HG03103 (cell line): ENCODE measurements around the gene CD99L2.

ENCODE experiments used
- ATAC-seq: cut with Tn5 transposase; IDR thresholded peaks from one replicate; pipeline ENCODE4 v1.9.1; 2021; ENCODE audit warnings: low read depth; ENCODE audit not compliant: unreplicated experiment

CD99L2 gene

DNA sequence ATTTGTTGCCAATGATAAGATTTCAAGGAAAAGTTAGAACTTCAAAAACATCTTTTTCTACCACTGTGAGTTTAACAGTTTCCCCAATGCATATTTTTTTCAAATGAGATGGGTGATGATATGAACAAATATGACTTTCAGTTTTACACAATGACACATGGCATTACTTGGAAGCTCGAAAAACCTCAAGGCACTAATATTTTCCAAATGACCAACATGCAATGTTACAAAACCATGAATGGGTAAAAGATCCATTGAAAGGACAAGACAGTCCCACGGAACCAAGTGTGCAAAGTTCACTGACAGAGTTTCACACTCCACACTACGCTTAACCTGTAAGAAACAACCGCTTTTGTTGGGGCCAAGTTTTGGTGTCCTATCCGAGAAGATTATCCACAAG is 84.5 kb downstream of the CD99L2 start:
- no peak for ATAC-seq

DNA sequence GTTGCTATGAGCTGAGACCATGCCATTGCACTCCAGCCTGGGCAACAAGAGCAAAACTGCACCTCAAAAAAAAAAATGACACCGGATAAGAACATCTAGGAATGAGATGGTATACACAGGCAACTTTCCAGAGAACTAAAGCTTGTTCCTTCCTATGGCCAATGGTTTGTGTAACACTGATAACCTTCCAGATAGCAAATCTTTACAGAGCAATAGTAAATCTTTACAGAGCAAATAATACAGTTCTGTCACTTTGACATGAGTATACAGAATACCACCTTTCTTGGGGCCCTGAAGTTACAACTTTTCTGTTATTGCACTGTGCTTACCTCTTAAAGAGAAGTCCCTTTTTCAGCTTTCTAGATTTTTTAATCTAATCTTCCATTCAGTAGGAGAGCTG is 91.6 kb downstream of the CD99L2 start:
- no peak for ATAC-seq

DNA sequence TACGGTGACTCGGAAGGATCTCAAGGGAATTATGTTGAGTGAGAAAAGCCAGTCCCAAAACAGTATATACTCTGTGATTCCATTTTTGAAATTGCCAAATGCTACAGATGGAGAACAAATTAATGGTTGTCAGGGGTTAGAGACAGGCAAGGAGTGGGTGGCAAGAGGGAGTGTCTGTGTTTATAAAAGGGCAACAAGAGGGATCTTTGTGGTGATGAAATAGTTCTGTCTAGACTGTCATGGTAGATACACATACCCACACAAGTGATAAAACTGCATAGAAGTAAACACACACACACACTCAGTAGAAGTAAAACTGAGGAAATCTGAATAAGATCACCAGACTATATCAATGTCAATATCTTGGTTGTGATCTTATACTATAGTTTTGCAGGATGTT is 92.7 kb downstream of the CD99L2 start:
- ATAC-seq = no peak

DNA sequence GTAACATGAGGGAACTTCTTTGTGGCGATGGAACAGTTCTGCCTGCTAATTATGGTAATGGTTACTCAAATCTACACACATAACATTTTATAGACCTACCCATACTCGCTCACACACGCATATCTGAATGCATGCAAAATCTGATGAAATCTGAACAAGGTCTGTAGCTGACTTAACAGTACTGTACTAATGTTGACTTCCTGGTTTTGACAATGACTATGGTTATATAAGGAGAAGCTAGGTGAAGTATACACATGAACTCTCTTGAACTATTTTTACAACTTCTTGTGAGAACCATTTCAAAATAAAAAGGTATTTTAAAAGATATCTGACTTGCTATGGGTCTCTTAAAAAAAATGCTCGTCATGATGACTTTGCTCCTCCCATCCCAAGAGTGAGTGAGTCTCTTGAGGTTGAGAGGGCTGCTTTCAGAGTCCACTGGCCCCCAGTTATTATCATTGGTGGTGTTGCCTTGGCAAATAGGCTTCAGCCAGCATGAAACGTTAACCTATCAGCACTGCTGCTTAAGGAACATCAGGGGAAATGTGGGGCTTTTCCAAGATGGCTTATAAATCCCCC is 105.4 kb downstream of the CD99L2 start:
- ATAC-seq = no peak

DNA sequence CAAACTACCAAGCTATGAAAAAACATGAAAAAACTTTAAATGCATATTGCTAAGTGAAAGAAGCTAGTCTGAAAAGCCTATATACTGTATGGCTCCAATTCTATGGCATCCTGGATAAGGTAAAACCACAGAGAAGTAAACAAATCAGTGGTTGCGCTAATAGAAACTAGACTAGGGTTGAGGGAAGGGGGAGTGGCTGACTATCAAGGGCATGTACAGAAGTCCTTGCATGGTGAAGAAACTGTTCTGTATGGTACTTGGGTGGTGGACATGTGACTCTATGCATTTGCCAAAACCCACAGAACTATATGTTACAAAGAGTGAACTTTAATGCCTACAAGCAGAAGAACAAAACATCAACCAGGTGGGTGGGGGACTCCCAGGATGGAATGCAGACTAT is 108.4 kb downstream of the CD99L2 start:
- no peak for ATAC-seq

DNA sequence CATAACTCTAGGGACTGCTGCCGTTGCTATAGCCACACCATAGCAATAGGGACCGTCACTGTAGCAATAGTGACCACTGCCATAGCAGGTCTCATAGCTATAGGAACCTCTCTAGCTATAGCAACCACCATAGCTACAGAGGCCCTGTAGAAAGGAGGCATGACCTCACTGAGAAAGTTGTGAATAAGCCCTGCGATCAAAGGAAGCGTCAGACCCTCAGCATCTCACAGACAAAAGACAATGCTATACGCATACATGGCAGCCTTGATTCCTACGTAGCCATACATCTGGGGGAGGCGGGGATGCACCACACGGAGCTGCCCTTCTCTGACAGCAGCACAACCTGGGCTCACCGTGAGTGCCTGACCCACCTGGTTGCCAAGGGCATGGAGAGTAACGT is 116.8 kb downstream of the CD99L2 start:
- no peak for ATAC-seq

DNA sequence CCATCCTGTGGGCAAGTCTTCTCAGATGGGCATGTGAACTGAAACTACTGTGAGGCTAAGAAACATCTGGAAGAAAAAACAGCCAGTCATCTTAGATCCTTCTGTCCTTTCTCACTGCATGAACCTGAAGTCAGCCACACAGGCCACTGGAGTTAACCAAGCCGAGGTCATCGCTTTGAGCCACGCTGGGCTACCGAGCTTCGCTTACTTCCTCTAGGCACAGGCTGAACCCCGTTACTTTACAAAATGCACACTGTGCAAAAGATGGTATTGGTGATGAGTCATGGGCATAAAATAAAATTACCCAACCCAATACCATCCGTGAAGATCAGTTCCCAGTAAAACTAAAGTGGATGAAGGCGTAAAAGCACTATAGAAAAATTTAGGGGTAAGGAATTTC is 119.1 kb downstream of the CD99L2 start:
- no peak for ATAC-seq

DNA sequence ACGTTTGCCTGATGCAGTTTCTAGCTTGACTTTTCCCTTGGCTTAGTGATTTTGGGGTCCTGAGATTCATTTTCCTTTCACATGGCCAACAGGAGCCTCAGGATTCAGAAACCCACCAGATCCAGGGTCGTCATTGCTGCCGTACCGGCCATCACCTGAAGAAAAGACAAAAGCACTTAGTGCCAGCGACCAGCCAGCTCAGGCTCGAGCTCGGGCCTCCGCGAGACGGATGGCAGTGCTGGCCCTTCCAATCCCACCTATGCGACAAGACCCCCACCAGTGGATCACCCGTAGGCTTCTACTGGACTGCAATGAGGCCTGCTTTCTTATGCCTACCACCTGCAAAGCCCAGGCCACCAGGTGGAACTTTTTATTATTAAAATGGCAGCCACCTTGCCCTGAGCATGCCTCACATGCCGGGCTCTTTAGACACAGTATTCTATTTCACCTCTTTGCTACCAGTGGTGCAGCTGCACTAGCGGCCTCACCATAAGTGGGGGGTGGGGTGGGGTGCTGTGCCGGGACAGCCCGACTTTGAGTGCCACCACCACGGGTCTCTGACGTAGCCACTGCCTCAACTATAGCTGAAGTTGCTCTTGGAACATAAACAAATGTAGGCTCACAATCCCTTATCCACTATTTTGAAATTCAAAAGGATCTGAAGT is 121.0 kb downstream of the CD99L2 start:
- no peak for ATAC-seq

DNA sequence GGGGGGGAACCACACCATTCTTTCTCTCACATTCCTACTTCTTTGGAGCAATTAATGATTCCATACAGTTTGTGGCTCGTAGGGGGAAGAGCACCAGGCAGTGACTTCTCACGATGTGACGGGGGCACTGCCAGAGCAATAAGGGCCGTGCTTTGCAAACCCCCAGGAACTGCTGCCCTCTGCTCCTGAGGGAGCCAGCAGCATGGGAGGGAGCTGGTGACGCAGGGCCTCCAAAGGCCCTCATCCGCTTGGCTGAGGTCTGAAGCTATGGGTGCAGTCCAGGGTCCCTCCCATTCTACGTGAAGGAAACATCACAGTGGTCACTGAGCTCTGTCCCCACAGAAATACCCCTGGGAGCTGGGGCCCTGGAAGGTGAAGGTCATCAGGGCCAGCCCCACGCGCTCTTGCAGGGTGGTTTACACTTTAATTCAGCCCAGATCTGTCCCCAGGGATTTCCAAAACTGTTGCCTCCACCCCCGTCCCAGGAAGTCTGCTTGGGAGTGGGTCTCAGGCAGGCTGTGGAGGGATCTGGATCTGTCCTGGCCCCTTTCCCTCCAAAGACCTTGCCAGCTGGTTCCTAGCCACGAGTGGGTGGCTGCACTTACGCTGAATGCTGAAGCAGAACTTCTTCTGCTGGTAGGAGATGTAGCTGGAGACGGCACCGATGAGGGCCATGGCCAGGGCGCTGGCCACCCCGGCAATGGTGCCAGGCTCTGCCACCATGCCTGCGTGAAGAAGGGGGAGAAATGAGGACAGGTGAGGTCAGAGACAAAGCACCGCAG is 122.7 kb downstream of the CD99L2 start:
- no peak for ATAC-seq

DNA sequence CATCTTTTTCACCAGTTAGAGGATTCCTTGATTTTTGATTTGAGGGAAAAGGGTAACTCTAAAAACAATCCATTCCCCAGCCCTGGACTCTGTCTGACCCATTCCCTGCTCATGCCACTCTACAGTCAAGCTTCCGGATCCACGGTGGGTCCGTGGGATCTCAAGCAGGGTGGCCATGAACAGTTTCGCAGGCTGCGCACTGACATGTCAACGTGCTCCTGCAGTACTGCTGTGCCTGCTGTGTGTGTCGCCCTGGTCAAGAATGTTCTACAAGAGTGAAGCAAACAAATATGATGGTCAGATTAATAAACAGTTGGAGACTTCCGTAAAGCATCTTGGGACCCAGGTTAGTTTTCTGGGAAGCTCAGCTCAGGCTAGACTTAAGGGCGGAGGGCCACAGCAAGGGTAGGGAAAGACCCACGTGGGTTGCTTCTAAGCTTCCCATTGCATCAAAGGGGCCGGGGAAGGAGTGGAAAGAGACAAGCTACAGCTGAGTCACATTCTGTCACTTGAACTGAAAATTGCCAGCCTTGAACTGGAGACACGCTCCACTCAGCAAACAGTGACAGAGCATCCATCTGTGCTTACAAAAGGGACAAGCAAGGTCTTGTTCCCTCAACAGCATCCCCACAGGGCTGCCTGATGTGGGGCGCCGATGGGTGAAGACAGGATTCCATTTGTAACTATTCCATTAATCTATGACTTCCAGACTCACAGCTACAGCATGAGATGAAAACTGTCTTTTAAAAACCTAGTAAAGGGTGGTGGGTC is 123.5 kb downstream of the CD99L2 start:
- ATAC-seq = no peak

DNA sequence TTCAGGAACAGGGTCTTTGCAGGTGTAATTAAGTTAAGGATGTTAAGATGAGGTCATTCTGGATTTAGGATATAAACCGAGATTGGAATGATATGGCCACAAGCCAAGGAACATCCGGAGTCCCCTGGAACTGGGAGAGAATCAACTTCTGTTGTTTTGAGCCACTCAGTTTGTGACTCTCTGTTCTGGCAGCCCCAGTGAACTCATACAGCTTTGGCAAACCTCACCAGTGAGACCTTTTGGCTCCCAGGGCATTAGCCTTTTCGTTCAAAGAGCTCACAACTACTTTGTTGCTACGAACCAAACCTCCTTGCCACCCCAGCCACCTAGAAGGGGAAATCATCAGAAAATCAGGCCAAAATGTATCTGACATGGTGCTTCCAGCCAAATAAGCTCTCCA is 124.8 kb downstream of the CD99L2 start:
- no peak for ATAC-seq

DNA sequence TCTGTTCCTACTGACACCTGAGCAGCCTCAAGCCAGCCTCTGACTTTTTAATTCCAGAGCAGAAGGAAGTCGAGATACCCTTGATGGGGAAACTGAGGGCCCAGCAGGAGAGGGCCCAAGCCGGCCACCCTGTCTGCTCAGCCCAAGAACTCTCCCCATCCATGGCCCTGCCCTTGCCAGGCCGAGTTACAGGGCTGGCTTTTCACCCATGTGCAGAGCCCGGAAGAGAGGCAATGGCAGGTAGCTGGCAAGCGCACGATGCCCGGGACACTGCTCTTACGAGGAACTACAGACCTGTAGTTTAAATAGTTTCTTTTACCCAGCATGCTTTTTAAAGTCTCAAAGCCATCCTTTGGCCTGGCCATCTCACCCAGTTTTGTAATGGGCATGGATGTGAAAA is 125.4 kb downstream of the CD99L2 start:
- no peak for ATAC-seq

DNA sequence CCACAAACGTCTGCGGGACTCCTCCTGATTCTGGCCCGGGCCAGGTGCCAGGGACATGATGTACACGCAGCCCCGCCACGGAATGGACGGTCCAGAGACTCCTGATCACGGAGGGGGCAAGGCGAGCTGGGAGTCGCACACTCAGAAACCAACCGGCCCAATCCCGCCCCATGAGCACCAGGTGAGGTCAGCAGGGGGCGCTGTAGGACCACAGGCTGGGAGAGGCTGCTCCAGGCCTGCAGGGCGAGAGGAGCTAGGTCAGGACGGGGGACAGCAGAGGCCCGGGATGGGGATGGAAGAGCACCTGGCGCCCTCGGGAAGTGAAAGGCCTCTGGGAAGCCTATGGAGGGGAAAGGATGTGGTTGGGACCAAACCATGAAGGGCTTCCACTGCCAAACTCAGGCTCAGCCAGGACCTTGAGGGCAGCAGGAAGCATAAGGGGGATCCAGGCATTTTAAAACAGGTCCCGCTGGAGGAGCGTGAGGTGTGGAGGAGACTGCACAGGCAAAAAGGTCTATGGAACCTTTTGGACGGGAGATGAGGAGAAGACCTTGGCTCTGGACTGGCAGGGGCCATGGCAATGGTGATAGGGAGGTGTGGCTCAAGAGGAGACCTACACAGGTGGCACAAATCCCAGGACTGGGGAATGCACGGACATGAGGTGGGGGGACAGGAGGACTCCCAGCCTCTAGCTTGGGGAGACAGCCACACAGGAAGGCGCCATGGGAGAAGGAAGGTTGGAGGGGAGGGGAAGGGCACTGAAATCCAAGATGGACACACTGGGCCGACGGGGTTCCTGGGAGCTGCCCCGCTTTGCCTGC is 126.1 kb downstream of the CD99L2 start:
- ATAC-seq = peak; percentile 92

DNA sequence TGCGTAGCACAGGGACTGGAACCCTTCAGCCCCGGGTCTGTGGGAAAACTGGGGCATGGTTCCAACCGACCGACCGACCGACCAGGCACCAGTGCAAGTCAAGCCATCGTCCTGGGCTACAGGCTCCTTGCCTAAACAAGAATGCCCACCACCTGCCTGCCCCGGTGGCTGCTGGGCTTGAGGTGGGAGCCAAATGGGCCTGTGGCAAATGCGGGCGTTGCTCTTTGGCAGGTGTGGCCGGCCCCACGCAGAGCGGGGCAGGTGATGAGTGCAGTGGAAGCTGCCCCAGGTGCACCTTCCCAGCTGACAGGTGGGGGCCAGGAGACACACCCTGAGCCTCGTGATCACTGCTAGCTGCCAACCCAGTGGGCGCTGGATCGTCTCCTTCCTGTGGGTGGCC is 127.4 kb downstream of the CD99L2 start:
- no peak for ATAC-seq

DNA sequence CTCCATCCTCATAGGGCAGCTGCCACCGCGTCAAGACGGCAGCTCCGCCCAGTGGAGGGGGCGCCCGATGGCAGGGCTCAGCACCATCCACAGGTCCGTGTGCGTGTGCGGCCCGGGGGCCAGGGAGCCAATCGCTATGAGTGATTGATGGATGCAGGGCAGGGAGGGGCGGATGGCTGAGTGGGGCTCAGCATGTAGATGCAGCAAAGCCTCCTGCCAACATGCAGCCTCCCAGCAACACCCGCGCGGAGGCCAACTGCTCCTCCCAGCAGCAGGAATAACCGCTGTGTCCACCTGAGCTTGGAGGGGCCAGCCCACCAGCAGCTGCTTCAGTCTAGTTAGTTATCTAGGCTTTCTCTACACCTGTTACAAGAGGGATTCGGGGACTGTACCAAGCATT is 127.8 kb downstream of the CD99L2 start:
- no peak for ATAC-seq

DNA sequence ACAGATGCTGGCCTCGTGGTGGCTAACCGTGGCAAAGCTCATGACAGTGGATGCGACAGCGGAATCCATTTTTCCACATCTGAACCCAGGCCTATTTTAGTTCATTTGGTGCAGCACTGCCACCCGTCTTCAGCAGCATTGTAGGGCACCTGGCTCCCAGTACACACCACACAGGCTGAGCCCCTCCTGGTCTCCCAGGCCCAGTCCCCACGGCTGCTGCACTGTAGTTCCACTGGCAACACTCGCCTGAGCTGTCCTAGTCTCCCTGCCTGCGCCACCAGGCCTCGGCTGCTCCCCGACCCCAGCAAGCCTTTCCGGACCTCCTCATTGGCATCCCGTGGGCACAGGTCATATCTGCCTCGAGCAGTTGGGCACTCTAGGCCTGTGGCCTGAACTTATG is 129.1 kb downstream of the CD99L2 start:
- no peak for ATAC-seq

DNA sequence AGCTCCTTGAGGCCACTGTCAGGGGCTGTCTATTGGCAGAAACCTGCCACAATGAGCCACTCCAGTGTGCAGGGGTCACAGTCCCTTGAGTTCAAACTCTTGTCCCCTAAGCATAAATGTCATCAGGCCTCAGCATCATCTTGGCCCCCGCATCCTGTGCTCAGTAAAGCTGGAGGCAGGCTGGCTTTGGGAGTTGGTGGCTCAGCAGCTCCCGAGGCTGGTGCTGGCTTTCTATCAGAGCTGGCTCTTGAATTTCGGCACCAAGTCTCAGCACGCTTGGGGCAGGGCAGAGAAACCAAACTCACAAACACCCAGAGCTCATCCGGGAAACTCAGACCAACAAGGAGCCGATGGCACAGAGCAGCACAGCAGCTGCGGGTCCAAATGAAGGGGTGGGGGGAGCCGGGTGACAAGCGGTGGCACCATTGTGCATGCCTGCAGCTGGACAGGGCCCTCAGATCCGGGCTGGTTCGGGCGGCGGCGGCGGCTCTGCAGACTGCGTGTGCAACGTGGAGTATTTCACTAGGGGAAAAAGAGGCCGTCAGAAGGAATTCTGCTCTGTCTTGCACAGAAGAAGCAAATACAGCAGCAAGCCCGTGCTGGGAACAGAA is 129.8 kb downstream of the CD99L2 start:
- ATAC-seq = no peak

DNA sequence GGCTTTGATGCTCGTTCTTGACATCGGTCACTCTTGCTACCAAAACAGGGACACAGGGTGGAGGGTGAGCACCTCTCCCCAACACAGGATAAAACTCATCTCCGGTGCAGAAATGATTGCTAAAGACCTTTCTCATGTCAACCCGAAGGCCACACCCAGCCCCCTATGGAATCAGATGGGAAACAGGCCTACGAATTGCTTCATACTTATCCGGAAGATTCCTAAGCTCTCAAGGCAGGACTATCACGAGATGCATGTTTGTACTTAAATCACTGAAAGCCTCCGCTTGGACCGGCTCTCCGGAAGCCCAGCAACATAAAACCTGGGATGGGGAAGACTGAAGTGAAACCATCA is 130.4 kb downstream of the CD99L2 start:
- no peak for ATAC-seq

DNA sequence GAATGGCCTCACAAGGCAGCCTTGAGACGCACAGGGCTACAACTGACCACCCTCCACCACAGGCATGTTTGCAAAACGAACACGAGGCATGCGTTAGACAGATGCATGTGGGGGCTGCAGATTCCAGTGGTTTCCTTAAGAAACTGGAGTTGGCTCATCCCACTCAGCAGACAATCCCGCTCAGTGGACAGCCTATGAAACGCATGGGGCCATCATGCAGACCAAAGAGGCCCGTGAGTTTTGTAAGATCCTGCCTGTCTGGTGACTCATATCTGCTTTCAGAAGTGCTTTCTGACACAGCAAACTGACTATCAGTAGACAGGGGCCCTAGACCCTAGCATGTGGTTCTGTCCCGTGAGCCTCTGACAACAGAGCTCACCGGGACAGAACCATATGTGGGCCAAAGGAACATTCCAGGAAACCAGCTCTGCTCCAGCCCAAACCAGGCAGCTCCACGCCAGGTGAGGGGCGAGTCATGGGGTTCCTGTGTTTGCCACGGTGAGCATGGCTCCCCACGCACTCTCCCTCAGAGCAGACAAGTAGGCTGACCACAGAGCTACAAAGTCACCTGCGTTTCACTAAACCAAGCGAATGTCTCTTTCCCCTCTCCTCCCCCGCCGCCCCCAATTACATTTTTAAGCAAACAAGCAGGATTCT is 130.9 kb downstream of the CD99L2 start:
- ATAC-seq = no peak

DNA sequence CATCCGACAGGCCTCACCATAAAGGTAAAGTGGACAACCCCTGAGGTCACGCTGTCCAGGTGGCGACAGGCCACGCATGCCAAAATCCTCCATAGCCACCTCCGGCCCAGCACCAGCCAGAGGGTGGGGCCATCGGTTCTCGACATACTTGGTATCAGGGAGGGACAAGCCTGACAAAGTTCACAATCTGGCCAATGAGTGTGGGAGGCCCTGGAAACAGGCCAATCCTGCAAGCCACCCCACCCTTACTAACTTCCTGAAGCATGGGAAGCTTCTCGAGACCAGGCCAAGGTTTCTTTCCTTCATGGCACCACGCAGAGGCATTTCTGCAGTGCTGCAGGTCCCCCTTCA is 131.4 kb downstream of the CD99L2 start:
- ATAC-seq = no peak
